ENCODE data around the gene HOXC13.

GRCh38 chr12:53948650-53949593, 10.3 kb downstream of the HOXC13 start:
- TF ChIP-seq EP300 (IDR thresholded peaks at IDR 0.05) (no peak), CTCF (IDR thresholded peaks at IDR 0.05) (no peak), POLR2A (IDR thresholded peaks at IDR 0.05) (no peak), POLR2AphosphoS5 (IDR thresholded peaks at IDR 0.05) (no peak)

Measured in gastroesophageal sphincter (tissue), 3 donors.